GM21723 (cell line): Measurements from ENCODE around the gene RPL26.
"Not testable (repeated sequence)": the region's sequence is repeated elsewhere in the genome, so short reads cannot be mapped to it uniquely, and the experiment has no call there.

Source experiments
- ATAC-seq: cut with Tn5 transposase; IDR thresholded peaks from one replicate; pipeline ENCODE4 v1.9.1; 2021; ENCODE audit warnings: mild to moderate bottlenecking, moderate library complexity; ENCODE audit not compliant: unreplicated experiment

The RPL26 gene

GRCh38 chr17:8369944-8370343 lies 13.0 kb downstream of the RPL26 start:
- ATAC-seq, result no peak

- no peak for ATAC-seq
These were observed 14.8 kb downstream of the RPL26 start for GRCh38 chr17:8368193-8368592.

GRCh38 chr17:8366231-8366630 lies 16.8 kb downstream of the RPL26 start:
- no peak for ATAC-seq

- no peak for ATAC-seq
These were observed 17.9 kb downstream of the RPL26 start for GRCh38 chr17:8365143-8365542.

GRCh38 chr17:8362651-8363332 lies 20.2 kb downstream of the RPL26 start:
- ATAC-seq, result no peak

- ATAC-seq, result no peak
These were observed 22.2 kb downstream of the RPL26 start for GRCh38 chr17:8360751-8361150.

GRCh38 chr17:8360260-8360659 lies 22.7 kb downstream of the RPL26 start:
- ATAC-seq, result no peak

- no peak for ATAC-seq
These were observed 23.2 kb downstream of the RPL26 start for GRCh38 chr17:8359769-8360168.

GRCh38 chr17:8357910-8358309 lies 25.1 kb downstream of the RPL26 start:
- ATAC-seq, result no peak

GRCh38 chr17:8354236-8354635 lies 28.8 kb downstream of the RPL26 start:
- no peak for ATAC-seq

- no peak for ATAC-seq
These were observed 29.3 kb downstream of the RPL26 start for GRCh38 chr17:8353736-8354135.

GRCh38 chr17:8350339-8350738 lies 32.7 kb downstream of the RPL26 start:
- no peak for ATAC-seq

- ATAC-seq, result not testable (repeated sequence)
These were observed 36.0 kb downstream of the RPL26 start for GRCh38 chr17:8347001-8347400.

- ATAC-seq, result no peak
These were observed 36.9 kb downstream of the RPL26 start for GRCh38 chr17:8345951-8346665.

- no peak for ATAC-seq
These were observed 37.8 kb downstream of the RPL26 start for GRCh38 chr17:8345052-8345690.

- ATAC-seq, result no peak
These were observed 41.5 kb downstream of the RPL26 start for GRCh38 chr17:8341456-8341855.

GRCh38 chr17:8339540-8339939 lies 43.5 kb downstream of the RPL26 start, which contains the start of gene ODF4:
Gene ODF4, plus strand, starts transcription at chr17:8339840. Its CDS starts 212 bp downstream, at chr17:8340052.
- no peak for ATAC-seq

GRCh38 chr17:8338753-8339140 lies 44.2 kb downstream of the RPL26 start:
- ATAC-seq, result no peak

- no peak for ATAC-seq
These were observed 44.9 kb downstream of the RPL26 start for GRCh38 chr17:8337802-8338752.

GRCh38 chr17:8333281-8333680 lies 49.7 kb downstream of the RPL26 start:
- no peak for ATAC-seq

- no peak for ATAC-seq
These were observed 50.3 kb downstream of the RPL26 start for GRCh38 chr17:8332688-8333087.
